HepG2 (cell line): ENCODE results near the gene CCDC57. TPM values are rescaled to one million over a fixed set of nuclear protein-coding genes. Genes with fewer than 3 reads are reported as not detected.

Source experiments
- EED ChIP-seq: sonication (generic); formaldehyde crosslinking; IDR thresholded peaks from 2 replicates; pipeline ENCODE4 v1.5.0; 2020; ENCODE audit warnings: mild to moderate bottlenecking, missing genetic modification reagents
- ERF ChIP-seq: IDR thresholded peaks from 2 replicates; pipeline ENCODE4 v1.6.1; 2018; ENCODE audit warnings: missing biosample characterization, missing genetic modification reagents
- FUBP1 ChIP-seq: sonication (generic); formaldehyde crosslinking; IDR thresholded peaks from 2 replicates; pipeline ENCODE4 v1.5.1; 2020; ENCODE audit warnings: missing genetic modification reagents, mild to moderate bottlenecking, borderline replicate concordance
- HIVEP1 ChIP-seq: sonication (generic); formaldehyde crosslinking; IDR thresholded peaks from 2 replicates; pipeline ENCODE4 v1.4.0; 2020; ENCODE audit warnings: mild to moderate bottlenecking, missing genetic modification reagents
- LCORL ChIP-seq, 2 experiments: fragments of 450-650 bp in 1 of 2; sonication (generic) in 1 of 2; formaldehyde crosslinking in 1 of 2; IDR thresholded peaks; 2 replicates each; pipeline versions ENCODE4 v1.5.0 to v1.6.1; 2017 to 2020; ENCODE audit warnings: antibody characterized with exemption in 1 of 2, missing genetic modification reagents in 1 of 2
- PPARG ChIP-seq: conservative IDR thresholded peaks from 2 replicates; pipeline ENCODE4 v1.6.1; 2016; ENCODE audit warnings: missing biosample characterization, missing genetic modification reagents
- RBFOX2 ChIP-seq: fragments of 200-400 bp; formaldehyde crosslinking; IDR thresholded peaks from 2 replicates; pipeline ENCODE4 v1.6.1; 2017; ENCODE audit warnings: low read depth, mild to moderate bottlenecking, low read length
- SMAD1 ChIP-seq: sonication (generic); formaldehyde crosslinking; IDR thresholded peaks from 2 replicates; pipeline ENCODE4 v1.4.0; 2020; ENCODE audit warnings: missing genetic modification reagents, low read depth, mild to moderate bottlenecking, borderline replicate concordance
- SOX6 ChIP-seq, 2 experiments: fragments of 450-650 bp in 1 of 2; sonication (generic) in 1 of 2; formaldehyde crosslinking in 1 of 2; IDR thresholded peaks; 2 replicates each; pipeline versions ENCODE4 v1.4.0 to v1.6.1; 2017 to 2020; ENCODE audit warnings: antibody characterized with exemption in 1 of 2, mild to moderate bottlenecking in 1 of 2, missing genetic modification reagents in 1 of 2
- ZMYM3 ChIP-seq: sonication (generic); formaldehyde crosslinking; IDR thresholded peaks from 2 replicates; pipeline ENCODE4 v1.5.1; 2020; ENCODE audit warnings: mild to moderate bottlenecking, missing genetic modification reagents
- ZNF138 ChIP-seq: sonication (generic); formaldehyde crosslinking; IDR thresholded peaks from 2 replicates; pipeline ENCODE4 v1.5.0; 2020; ENCODE audit warnings: mild to moderate bottlenecking, low read depth, missing genetic modification reagents
- ZNF354B ChIP-seq: sonication (generic); formaldehyde crosslinking; IDR thresholded peaks from 2 replicates; pipeline ENCODE4 v1.8.0; 2022; ENCODE audit warnings: mild to moderate bottlenecking, missing genetic modification reagents
- ZNF407 ChIP-seq: sonication (generic); formaldehyde crosslinking; IDR thresholded peaks from one replicate; pipeline ENCODE4 v1.5.1; 2020; ENCODE audit warnings: mild to moderate bottlenecking, missing genetic modification reagents; ENCODE audit errors: not compliant biosample characterization
- ZNF430 ChIP-seq: sonication (generic); formaldehyde crosslinking; IDR thresholded peaks from 2 replicates; pipeline ENCODE4 v1.9.0; 2021; ENCODE audit warnings: mild to moderate bottlenecking, missing genetic modification reagents
- ZNF556 ChIP-seq: sonication (generic); formaldehyde crosslinking; IDR thresholded peaks from 2 replicates; pipeline ENCODE4 v1.4.0; 2020; ENCODE audit warnings: mild to moderate bottlenecking, missing genetic modification reagents, borderline replicate concordance
- ZNF589 ChIP-seq: sonication (generic); formaldehyde crosslinking; conservative IDR thresholded peaks from 2 replicates; pipeline ENCODE4 v1.8.0; 2022; ENCODE audit warnings: mild to moderate bottlenecking, moderate library complexity, missing genetic modification reagents
- ZNF75D ChIP-seq: sonication (generic); formaldehyde crosslinking; IDR thresholded peaks from 2 replicates; pipeline ENCODE4 v1.8.1; 2023; ENCODE audit warnings: missing genetic modification reagents, mild to moderate bottlenecking, borderline replicate concordance
- ZNF761 ChIP-seq: sonication (generic); formaldehyde crosslinking; conservative IDR thresholded peaks from 2 replicates; pipeline ENCODE4 v1.4.0; 2020; ENCODE audit warnings: mild to moderate bottlenecking, missing genetic modification reagents
- polyA plus RNA-seq, 8 experiments: library from polyadenylated mRNA; depleted of rRNA in 3 of 8; stranded (reverse) in 7 of 8; unstranded in 1 of 8; fragments of >200 nt; fragmentation: Illumina TruSeq in 4 of 8; extraction: Trizol in 4 of 8; gene quantifications; 2 replicates each; pipeline versions ENCODE4 v1.2.1 to v1.2.3, GENCODE V29; 2011 to 2016; ENCODE audit warnings: low read depth in 4 of 8, missing spikeins in 1 of 8, mixed read lengths in 1 of 8; ENCODE audit not compliant: insufficient read depth in 1 of 8
- total RNA-seq, 5 experiments: library from RNA; depleted of rRNA; stranded (reverse); fragments of >200 nt; fragmentation: Illumina TruSeq; extraction: Trizol; gene quantifications; 2 replicates each; pipeline ENCODE4 v1.2.3, GENCODE V29; 2016; ENCODE audit warnings: low read depth in 1 of 5

Gene CCDC57
- total and polyA plus RNA-seq, 2 of the 13 experiments (the other 11 are each of a cell fraction or from before 2014, with no cell fraction given): 59.3 to 59.9 TPM

- peak; percentile 52 for TF ChIP-seq ZNF407
- TF ChIP-seq ZNF589: peak; percentile 49; the same call in 1 of the 2 replicates
- TF ChIP-seq ZNF761 (CRISPR knock-in tag): peak; percentile 89
- no peak for TF ChIP-seq SOX6 (IDR thresholded peaks at IDR 0.05)
- 0 out of 2 replicates have a peak, but pooled peaks have one; percentile 43 for TF ChIP-seq SOX6 (CRISPR knock-in tag; IDR thresholded peaks at IDR 0.05)
- no peak for TF ChIP-seq ZMYM3
- TF ChIP-seq SMAD1 (CRISPR knock-in tag): peak; percentile 9; the same call in 1 of the 2 replicates
- TF ChIP-seq EED (CRISPR knock-in tag): no peak; the same call in 1 of the 2 replicates
- peak; percentile 29; the same call in 1 of the 2 replicates for TF ChIP-seq PPARG (CRISPR knock-in tag)
- TF ChIP-seq RBFOX2: peak; percentile 91
- TF ChIP-seq ZNF75D (CRISPR knock-in tag): no peak
- 0 out of 2 replicates have a peak, but pooled peaks have one; percentile 52 for TF ChIP-seq ZNF138 (CRISPR knock-in tag)
- peak; percentile 62; the same call in 1 of the 2 replicates for TF ChIP-seq ZNF556
- peak; percentile 20; the same call in 1 of the 2 replicates for TF ChIP-seq FUBP1 (CRISPR knock-in tag)
- TF ChIP-seq ERF (CRISPR knock-in tag): peak; percentile 68; the same call in 1 of the 2 replicates
- peak; percentile 30; the same call in 1 of the 2 replicates for TF ChIP-seq HIVEP1 (CRISPR knock-in tag)
- TF ChIP-seq ZNF430 (CRISPR knock-in tag): peak; percentile 48; the same call in 1 of the 2 replicates
- no peak for TF ChIP-seq LCORL (IDR thresholded peaks at IDR 0.05)
- 0 out of 2 replicates have a peak, but pooled peaks have one; percentile 32 for TF ChIP-seq LCORL (CRISPR knock-in tag; IDR thresholded peaks at IDR 0.05)
- TF ChIP-seq ZNF354B: no peak
Measured at GRCh38 chr17:82098169-82098938, 114.3 kb downstream of the CCDC57 start, which contains the start of gene FASN (continued).
